ENCODE results near the gene RALA.
A peak's percentile ranks its signal among the peaks of the same experiment; 100 is the strongest.
"Not testable (repeated sequence)": the region's sequence is repeated elsewhere in the genome, so short reads cannot be mapped to it uniquely, and the experiment has no call there.

RALA gene

GRCh38 chr7:39733881-39734632 is 110.7 kb downstream of the RALA start:
- no peak for DNase-seq

DNA sequence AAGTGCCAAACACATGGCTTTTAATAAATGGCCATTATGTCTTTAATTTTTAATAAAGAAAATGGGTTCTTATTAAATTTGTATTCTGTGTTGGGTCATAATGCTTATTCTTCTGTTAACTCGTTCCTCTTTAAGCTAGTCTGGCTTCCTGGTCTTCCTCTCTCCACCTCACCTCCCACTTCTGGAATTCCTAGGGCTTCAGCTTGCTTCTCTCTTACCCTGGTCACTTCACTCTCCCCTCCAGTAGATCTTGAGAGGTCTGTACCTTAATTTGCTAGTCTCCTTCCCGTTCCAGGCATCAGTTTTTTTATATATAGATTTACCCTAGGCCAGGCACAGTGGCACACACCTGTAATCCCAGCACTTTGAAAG is 111.2 kb downstream of the RALA start:
- DNase-seq, result no peak

GRCh38 chr7:39735903-39736302 is 112.5 kb downstream of the RALA start:
- DNase-seq, result peak; percentile 76

- DNase-seq, result peak; percentile 68
Measured at GRCh38 chr7:39741942-39742623, 118.7 kb downstream of the RALA start.

DNA sequence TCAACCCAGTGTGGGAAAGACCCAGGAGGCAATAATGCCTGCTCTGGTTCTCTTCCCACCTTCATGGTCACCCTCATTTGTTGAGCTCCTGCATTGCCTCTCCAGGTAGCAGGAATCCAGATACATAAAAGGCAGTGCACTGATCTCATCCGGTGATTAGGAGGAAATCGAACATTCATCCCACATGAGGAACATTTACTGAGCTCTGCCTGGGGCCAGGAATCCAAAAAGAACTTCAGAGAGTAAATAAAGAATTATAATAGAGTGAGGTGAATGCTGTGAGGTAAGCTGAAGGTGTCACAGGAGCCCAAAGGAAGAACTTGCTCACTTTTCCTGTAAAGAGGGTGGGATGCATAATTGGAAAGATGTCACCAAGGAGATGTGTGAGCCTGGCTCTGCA is 121.2 kb downstream of the RALA start:
- no peak for DNase-seq

GRCh38 chr7:39745320-39745719 is 121.9 kb downstream of the RALA start:
- DNase-seq, result no peak

- peak; percentile 83 for DNase-seq
Measured at GRCh38 chr7:39746103-39746819, 122.9 kb downstream of the RALA start.

DNA sequence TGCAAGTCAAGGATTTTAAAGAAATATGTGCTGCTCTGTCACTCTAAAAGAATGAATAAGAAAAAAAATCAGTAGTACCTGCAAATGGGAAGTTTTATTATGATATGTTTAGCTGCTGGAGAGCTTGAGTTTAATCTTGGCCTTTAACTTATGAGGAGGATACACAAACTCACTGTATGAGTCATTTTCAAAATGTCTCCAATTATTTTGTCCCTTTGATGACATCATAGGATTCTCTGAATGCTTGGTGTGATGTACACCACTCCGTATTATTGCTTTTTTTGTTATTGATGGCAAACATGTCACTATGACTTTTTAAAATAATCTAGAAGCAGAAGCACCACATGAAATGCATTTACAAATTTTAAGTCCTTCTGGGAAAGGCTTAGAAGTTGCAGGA is 125.8 kb downstream of the RALA start:
- no peak for DNase-seq

GRCh38 chr7:39749717-39750116 is 126.3 kb downstream of the RALA start:
- no peak for DNase-seq

DNA sequence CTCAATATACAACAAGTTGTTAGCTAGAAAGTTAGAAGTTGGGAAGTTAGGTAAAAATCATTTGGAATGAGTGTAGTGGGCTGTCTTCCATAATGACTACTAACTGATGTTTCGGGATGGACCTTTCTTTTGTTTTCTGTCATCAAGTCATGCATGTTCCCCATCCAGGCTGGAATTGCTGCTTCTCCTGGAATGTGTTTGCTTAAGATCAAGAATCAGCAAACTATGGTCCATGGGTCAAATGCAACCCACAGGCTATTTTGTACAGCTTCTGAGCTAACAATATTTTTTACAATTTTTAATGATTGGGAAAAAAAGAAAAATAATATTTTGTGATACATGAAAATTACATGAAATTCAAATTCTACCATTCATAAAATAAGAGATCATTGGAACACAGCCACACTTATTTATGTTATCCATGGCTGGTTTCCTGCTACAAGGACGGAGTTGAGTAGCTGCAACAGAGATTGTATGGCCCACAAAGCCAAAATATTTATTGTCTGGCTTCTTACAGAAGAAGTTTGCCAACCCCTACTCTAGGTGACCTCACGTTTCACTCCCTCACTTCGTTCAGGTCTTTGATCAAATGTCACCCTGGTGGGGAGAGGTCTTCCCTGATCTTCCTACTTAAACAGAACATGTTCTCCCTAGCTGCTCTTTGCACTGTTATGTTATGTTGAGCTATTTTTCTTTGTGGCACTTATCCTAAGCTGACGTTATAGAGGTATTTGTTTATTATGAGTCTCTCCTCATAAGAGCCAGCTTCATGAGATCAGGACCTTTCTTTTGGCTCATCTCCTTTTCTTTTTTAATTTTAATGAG is 127.1 kb downstream of the RALA start:
- DNase-seq, result no peak

DNA sequence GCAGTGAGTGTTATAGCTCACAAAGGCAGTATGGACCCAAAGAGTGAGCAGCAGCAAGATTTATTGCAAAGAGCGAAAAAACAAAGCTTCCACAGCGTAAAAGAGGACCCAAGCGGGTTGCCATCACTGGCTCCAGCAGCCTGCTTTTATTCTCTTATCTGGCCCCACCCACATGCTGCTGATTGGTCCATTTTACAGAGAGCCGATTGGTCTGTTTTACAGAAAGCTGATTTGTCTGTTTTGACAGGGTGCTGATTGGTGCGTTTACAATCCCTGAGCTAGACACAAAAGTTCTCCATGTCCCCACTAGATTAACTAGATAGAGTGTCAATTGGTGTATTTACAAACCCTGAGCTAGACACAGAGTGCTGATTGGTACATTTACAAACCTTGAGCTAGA is 129.9 kb downstream of the RALA start:
- not testable (repeated sequence) for DNase-seq

DNA sequence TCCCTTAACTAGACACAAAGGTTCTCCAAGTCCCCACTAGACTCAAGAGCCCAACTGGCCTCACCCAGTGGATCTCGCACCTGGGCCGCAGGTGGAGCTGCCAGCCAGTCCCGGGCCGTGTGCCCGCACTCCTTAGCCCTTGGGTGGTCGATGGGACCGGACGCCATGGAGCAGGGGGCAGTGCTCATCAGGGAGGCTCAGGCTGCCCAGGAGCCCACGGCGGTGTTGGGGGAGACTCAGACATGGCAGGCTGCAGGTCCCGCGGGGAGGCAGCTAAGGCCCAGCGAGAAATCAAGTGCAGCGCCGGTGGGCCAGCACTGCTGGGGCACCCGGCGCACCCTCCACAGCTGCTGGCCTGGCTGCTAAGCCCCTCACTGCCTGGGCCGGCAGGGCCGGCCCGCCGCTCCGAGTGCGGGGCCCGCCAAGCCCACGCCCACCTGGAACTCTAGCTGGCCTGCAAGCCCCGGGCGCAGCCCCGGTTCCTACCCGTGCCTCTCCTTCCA is 130.5 kb downstream of the RALA start:
- DNase-seq, result no peak

GRCh38 chr7:39754326-39755120 is 131.2 kb downstream of the RALA start:
- peak; percentile 38 for DNase-seq

- no peak for DNase-seq
Measured at GRCh38 chr7:39757604-39758003, 134.2 kb downstream of the RALA start.
